Measurements from ENCODE around the gene NCS1. TPM values are rescaled to one million over a fixed set of nuclear protein-coding genes. Genes with fewer than 3 reads are reported as not detected.
A peak's percentile ranks its signal among the peaks of the same experiment; 100 is the strongest.

Gene NCS1
- total RNA-seq, 1 donor from 2014 or later, result 50.0 TPM

DNA sequence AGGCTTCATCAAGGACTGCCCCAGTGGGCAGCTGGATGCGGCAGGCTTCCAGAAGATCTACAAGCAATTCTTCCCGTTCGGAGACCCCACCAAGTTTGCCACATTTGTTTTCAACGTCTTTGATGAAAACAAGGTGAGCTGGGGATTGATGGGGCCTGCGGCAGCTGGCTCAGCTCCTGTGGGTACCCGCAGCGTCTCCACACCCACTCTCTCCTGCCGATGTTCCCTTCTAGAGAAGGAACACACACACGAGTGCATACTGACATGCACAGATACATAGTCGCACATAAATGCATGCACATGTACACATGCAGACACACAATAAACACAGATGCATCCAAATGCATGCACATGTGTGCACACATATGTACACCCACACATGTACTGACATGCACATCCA is 45.6 kb downstream of the NCS1 start:
- no peak overlapping the region for H3K27ac Mint-ChIP-seq (ENCODE audit: unreplicated experiment)
- H3K4me3 Mint-ChIP-seq (ENCODE audit: unreplicated experiment), result no peak overlapping the region
- peaks cover 29% of the 10 kb centered on the region for H3K4me1 Mint-ChIP-seq (ENCODE audit: low read depth)
- H3K36me3 Mint-ChIP-seq (ENCODE audit: low read depth), result peaks cover 4% of the 10 kb centered on the region
- no peaks in the 10 kb centered on the region for H3K9me3 Mint-ChIP-seq (ENCODE audit: low read depth)
- TF ChIP-seq, protein P1, sequence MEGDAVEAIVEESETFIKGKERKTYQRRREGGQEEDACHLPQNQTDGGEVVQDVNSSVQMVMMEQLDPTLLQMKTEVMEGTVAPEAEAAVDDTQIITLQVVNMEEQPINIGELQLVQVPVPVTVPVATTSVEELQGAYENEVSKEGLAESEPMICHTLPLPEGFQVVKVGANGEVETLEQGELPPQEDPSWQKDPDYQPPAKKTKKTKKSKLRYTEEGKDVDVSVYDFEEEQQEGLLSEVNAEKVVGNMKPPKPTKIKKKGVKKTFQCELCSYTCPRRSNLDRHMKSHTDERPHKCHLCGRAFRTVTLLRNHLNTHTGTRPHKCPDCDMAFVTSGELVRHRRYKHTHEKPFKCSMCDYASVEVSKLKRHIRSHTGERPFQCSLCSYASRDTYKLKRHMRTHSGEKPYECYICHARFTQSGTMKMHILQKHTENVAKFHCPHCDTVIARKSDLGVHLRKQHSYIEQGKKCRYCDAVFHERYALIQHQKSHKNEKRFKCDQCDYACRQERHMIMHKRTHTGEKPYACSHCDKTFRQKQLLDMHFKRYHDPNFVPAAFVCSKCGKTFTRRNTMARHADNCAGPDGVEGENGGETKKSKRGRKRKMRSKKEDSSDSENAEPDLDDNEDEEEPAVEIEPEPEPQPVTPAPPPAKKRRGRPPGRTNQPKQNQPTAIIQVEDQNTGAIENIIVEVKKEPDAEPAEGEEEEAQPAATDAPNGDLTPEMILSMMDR (IDR thresholded peaks at IDR 0.05), result no peak
- DNase-seq (ENCODE audit: low spot score), result no peak
- H3K27me3 Mint-ChIP-seq (ENCODE audit: low read depth), result no peaks in the 10 kb centered on the region

DNA sequence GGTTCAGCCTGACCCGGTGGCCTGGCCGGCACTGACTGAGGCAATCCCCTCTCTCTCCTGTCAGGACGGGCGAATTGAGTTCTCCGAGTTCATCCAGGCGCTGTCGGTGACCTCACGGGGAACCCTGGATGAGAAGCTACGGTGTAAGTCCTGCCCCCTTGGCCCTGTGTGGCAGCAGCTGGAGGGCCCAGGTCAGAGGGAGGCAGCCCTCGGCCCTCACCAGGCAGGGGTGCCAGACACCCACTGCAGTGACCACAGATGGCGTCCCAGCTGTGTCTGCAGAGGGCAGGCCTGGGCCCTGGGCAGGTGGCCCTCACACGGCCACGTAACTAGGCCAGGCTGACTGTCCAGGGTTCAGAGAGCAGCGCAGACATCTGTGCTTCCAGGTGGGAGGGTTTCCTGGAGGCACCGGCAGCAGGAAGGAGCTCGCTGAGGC is 47.5 kb downstream of the NCS1 start:
- TF ChIP-seq, protein P1 (IDR thresholded peaks at IDR 0.05), result no peak
- no peak for DNase-seq (ENCODE audit: low spot score)
- no peak overlapping the region for H3K4me3 Mint-ChIP-seq (ENCODE audit: unreplicated experiment)
- no peaks in the 10 kb centered on the region for H3K27me3 Mint-ChIP-seq (ENCODE audit: low read depth)
- H3K27ac Mint-ChIP-seq (ENCODE audit: unreplicated experiment), result no peak overlapping the region
- H3K4me1 Mint-ChIP-seq (ENCODE audit: low read depth), result peaks cover 19% of the 10 kb centered on the region
- peaks cover 4% of the 10 kb centered on the region for H3K36me3 Mint-ChIP-seq (ENCODE audit: low read depth)
- no peaks in the 10 kb centered on the region for H3K9me3 Mint-ChIP-seq (ENCODE audit: low read depth)

DNA sequence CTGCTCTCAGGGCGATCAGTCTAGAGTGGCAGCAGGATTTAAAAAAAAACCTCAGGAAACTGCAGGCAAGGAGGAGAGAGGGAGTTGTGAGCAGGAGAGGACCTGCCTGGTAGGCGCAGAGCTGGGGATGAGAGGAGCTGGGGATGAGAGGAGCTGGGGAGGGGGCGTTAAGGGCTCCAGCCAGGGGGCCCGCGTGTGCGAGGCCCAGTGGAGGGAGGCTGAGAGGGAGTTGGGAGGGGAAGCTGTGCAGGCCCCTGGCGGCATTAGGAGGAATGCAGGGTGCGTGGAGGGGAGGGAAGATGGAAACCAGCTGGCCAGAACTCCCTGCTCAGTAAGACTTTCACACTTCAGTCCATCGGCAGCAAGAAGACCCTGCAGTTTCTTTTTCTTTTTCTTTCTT is 48.1 kb downstream of the NCS1 start:
- Mint-ChIP-seq H3K36me3 (ENCODE audit: low read depth) (peaks cover 4% of the 10 kb centered on the region), H3K27me3 (ENCODE audit: low read depth) (no peaks in the 10 kb centered on the region), H3K4me1 (ENCODE audit: low read depth) (peaks cover 13% of the 10 kb centered on the region), H3K27ac (ENCODE audit: unreplicated experiment) (peak overlapping the region; percentile 0), H3K9me3 (ENCODE audit: low read depth) (no peaks in the 10 kb centered on the region), H3K4me3 (ENCODE audit: unreplicated experiment) (no peak overlapping the region)
- TF ChIP-seq, protein P1 (IDR thresholded peaks at IDR 0.05), result peak; percentile 59
- no peak for DNase-seq (ENCODE audit: low spot score)

DNA sequence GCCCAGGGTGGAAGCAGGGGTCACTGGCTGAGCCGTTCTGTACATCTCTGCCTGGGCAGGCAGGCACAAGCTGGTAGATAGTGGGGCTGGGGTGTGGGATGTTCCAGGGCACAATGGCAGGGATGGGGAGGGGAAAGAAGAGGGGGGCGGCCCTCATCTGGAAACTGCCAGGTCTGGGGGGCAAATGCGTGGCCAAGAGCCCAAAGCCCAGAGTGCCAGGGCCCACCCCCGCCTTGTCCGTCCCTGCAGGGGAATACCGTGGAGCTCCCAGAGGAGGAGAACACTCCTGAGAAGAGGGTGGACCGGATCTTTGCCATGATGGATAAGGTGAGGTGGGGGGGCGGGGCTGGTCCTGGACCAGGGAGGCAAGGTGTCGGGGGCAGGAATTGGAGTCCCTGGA is 50.6 kb downstream of the NCS1 start:
- peaks cover 14% of the 10 kb centered on the region for H3K36me3 Mint-ChIP-seq (ENCODE audit: low read depth)
- H3K9me3 Mint-ChIP-seq (ENCODE audit: low read depth), result peaks cover 9% of the 10 kb centered on the region
- no peak overlapping the region for H3K27ac Mint-ChIP-seq (ENCODE audit: unreplicated experiment)
- DNase-seq (ENCODE audit: low spot score), result no peak
- peaks cover 5% of the 10 kb centered on the region for H3K4me1 Mint-ChIP-seq (ENCODE audit: low read depth)
- TF ChIP-seq, protein P1 (IDR thresholded peaks at IDR 0.05), result no peak
- no peaks in the 10 kb centered on the region for H3K27me3 Mint-ChIP-seq (ENCODE audit: low read depth)
- H3K4me3 Mint-ChIP-seq (ENCODE audit: unreplicated experiment), result no peak overlapping the region

DNA sequence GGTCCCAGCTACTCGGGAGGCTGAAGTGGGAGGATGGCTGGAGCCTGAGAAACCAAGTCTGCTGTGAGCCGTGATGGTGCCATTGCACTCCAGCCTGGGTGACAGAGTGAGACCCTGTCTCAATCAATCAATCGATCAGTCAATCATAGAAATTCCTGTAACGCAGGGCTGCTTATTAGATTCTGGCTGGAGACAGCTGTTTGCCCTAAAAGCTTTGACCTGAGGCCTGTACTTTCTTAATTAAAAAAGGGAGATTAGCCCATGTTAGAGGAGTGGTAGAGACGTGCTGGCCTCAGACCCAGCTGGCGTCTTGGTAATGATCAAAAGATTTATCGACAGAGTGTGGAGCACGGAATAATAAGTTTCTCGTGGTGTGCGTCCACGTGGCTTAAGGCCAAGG is 52.9 kb downstream of the NCS1 start:
- DNase-seq (ENCODE audit: low spot score), result no peak
- H3K36me3 Mint-ChIP-seq (ENCODE audit: low read depth), result peaks cover 15% of the 10 kb centered on the region
- peaks cover 5% of the 10 kb centered on the region for H3K4me1 Mint-ChIP-seq (ENCODE audit: low read depth)
- H3K27me3 Mint-ChIP-seq (ENCODE audit: low read depth), result no peaks in the 10 kb centered on the region
- TF ChIP-seq, protein P1 (IDR thresholded peaks at IDR 0.05), result no peak
- H3K27ac Mint-ChIP-seq (ENCODE audit: unreplicated experiment), result no peak overlapping the region
- H3K4me3 Mint-ChIP-seq (ENCODE audit: unreplicated experiment), result no peak overlapping the region
- H3K9me3 Mint-ChIP-seq (ENCODE audit: low read depth), result peaks cover 12% of the 10 kb centered on the region
